ENCODE data around the gene ATP5F1C.

Gene ATP5F1C

GRCh38 chr10:7853226-7853842 lies 65.4 kb downstream of the ATP5F1C start:
- no peak for DNase-seq

GRCh38 chr10:7853890-7854289 lies 65.9 kb downstream of the ATP5F1C start:
- no peak for DNase-seq

GRCh38 chr10:7855205-7855604 lies 67.2 kb downstream of the ATP5F1C start:
- DNase-seq = no peak

- DNase-seq = no peak
These were observed 68.7 kb downstream of the ATP5F1C start for GRCh38 chr10:7856678-7857077.

- no peak for DNase-seq
These were observed 69.3 kb downstream of the ATP5F1C start for GRCh38 chr10:7857262-7857661.

Measured in activated CD4-positive, alpha-beta T cell treated with anti-CD3 and anti-CD28 coated beads, Interleukin-2, Interleukin-6, amounts not matched to agents 100 ng/mL and 50 ng/mL, durations not matched to agents 16 hours and 8 hours (primary cell).